ENCODE measurements around the gene N4BP2. TPM values are rescaled to one million over a fixed set of nuclear protein-coding genes. Genes with fewer than 3 reads are reported as not detected.

The N4BP2 gene
- total and polyA plus RNA-seq, 10 donors = 1.3 to 18.7 (median 12.3) TPM

DNA sequence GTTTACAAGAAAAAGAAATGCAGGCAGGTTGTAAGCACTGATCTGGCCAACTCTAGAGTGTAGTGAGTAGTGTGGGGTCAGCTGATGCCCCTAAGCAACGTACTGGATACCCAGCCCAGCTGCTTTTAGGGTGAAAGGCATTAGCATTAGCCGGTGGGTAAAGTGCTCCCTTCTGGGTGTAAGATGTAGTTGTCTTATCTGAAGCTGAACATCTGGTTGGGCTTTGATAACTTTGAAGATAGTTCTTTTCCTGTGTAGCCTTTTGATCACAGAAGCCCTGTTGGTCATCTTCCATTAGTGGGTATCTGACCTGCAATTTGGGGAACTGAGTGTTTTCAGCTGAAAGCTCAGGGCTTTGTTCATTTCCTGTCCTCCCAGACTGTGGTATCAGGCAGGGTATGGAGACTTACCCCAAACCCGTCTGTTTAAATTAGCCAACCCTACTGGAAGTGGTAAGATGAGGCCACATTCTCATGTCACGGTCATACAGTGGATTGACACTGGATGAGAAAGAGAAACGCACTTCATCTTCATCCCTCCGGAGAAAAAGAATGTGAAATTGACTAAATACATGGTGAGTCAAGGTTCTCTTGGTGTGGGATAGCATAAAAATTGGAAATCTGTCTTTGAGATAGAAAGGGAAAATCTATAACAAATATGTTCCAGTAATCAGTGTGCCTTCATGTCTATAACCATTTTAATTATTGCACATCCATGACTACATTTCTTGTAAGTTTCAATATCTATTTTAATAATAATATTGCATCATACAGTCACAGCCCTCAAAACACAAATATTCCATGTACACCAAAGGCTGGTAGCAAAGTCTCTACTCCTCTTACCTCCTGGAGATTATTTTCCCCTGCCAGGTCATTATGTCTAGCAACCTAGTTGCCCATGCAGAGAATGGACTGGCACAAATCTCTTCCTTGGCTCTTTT is 148.9 kb downstream of the N4BP2 start:
- H3K4me1 ChIP-seq = peaks cover 26 to 100% (median 74%) of the 10 kb centered on the region in 6 donors
- peak overlapping the region; percentile 62 to 94 (median 84) for H3K27ac ChIP-seq
- TF ChIP-seq POLR2AphosphoS5 (IDR thresholded peaks at IDR 0.05) = peak in 1 of 3 donors; percentile 67
- TF ChIP-seq POLR2A (IDR thresholded peaks at IDR 0.05) = no peak
- TF ChIP-seq, protein P1, sequence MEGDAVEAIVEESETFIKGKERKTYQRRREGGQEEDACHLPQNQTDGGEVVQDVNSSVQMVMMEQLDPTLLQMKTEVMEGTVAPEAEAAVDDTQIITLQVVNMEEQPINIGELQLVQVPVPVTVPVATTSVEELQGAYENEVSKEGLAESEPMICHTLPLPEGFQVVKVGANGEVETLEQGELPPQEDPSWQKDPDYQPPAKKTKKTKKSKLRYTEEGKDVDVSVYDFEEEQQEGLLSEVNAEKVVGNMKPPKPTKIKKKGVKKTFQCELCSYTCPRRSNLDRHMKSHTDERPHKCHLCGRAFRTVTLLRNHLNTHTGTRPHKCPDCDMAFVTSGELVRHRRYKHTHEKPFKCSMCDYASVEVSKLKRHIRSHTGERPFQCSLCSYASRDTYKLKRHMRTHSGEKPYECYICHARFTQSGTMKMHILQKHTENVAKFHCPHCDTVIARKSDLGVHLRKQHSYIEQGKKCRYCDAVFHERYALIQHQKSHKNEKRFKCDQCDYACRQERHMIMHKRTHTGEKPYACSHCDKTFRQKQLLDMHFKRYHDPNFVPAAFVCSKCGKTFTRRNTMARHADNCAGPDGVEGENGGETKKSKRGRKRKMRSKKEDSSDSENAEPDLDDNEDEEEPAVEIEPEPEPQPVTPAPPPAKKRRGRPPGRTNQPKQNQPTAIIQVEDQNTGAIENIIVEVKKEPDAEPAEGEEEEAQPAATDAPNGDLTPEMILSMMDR (IDR thresholded peaks at IDR 0.05 in 8 of 11, conservative IDR thresholded peaks at IDR 0.05 in 3 of 11) = peak in 1 of 11 experiments; percentile 11
- 10 to 26% (median 22%) methylated on average over 6 of the region's 6 CpGs for WGBS, 5 donors
- no peaks in the 10 kb centered on the region for H3K9me3 ChIP-seq
- H3K27me3 ChIP-seq (replicated peaks in 1 of 7) = no peaks in the 10 kb centered on the region
- intact Hi-C loops (cut with DNase I; ENCODE audit: low total_unique reads) = no loop called here
- peak overlapping the region in 7 of 8 donors; percentile 1 to 79 (median 21) for H3K4me3 ChIP-seq
- H3K36me3 ChIP-seq = peaks cover 0 to 14% (median 0%) of the 10 kb centered on the region in 6 donors
- no peak for DNase-seq

DNA sequence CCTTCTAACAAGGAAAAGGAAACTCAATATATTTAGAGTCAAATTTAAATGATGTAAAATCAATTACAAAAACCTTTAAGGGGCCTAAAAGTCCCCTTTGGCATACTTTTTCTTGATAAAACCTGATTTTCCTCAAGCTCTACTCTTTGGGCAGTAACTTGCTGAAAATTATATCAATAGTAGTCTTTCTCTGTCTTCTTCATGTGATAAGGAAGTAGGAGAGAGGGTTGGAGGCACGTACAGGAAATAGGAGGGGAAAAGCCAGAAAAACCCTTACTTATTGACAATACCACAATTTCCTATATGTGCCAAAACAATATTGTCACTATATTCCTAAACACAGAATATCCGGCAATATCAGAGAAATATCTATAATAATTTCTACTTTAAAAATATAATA is 149.8 kb downstream of the N4BP2 start:
- no peak for DNase-seq
- intact Hi-C loops (cut with DNase I; ENCODE audit: low total_unique reads) = no loop called here
- Histone ChIP-seq H3K9me3 (no peaks in the 10 kb centered on the region), H3K27me3 (replicated peaks in 1 of 7) (no peaks in the 10 kb centered on the region), H3K4me1 (peaks cover 26 to 100% (median 80%) of the 10 kb centered on the region in 6 donors), H3K4me3 (peak overlapping the region in 6 of 8 donors; percentile 1 to 79 (median 36)), H3K36me3 (peaks cover 0 to 17% (median 0%) of the 10 kb centered on the region in 6 donors), H3K27ac (peak overlapping the region; percentile 62 to 94 (median 84))
- TF ChIP-seq POLR2A (IDR thresholded peaks at IDR 0.05) (no peak), POLR2AphosphoS5 (IDR thresholded peaks at IDR 0.05) (no peak)
- TF ChIP-seq, protein P1 (IDR thresholded peaks at IDR 0.05 in 8 of 11, conservative IDR thresholded peaks at IDR 0.05 in 3 of 11) = no peak
- 11 to 25% (median 16%) methylated on average over 2 of the region's 2 CpGs for WGBS, 5 donors

Small RNA genes lying within 50 kb of the gene (small RNA-seq; reads per million reads assigned to genes)
- gene AC095057.1 = 0 reads per million in 4 donors
- gene RF00432 = 0 reads per million in 4 donors
- 0 reads per million in 4 donors for gene RNU6-1112P

Other genes with a start within 250 kb of the N4BP2 start
- gene PDS5A, start 78.9 kb upstream of the N4BP2 start, total RNA-seq = 10 to 100 TPM; 63.5 to 90.7 (median 81.2) TPM
- 10 to 100 TPM; 17.9 to 21.5 (median 20.4) TPM for gene PDS5A, start 78.9 kb upstream of the N4BP2 start, polyA plus RNA-seq
- gene RHOH, start 140.2 kb downstream of the N4BP2 start, total RNA-seq = 100 to 1,000 TPM in 1 of 7 donors, 10 to 100 TPM in 6; 51.4 to 100 (median 72.0) TPM
- 100 to 1,000 TPM in 1 of 3 donors, 10 to 100 TPM in 2; 70.3 to 112 (median 76.6) TPM for gene RHOH, start 140.2 kb downstream of the N4BP2 start, polyA plus RNA-seq